HEK293 (cell line): ENCODE measurements around the gene TTLL9.

Source experiments
- CTCF ChIP-seq: fragments of 450-650 bp; formaldehyde crosslinking; IDR thresholded peaks from 2 replicates; pipeline ENCODE4 v1.5.1; 2016; ENCODE audit warnings: missing biosample characterization, missing genetic modification characterization
- KLF16 ChIP-seq: fragments of 450-650 bp; formaldehyde crosslinking; IDR thresholded peaks from 2 replicates; pipeline ENCODE4 v1.5.1; 2017; ENCODE audit warnings: missing biosample characterization, missing genetic modification characterization
- PRDM2 ChIP-seq: fragments of 450-650 bp; formaldehyde crosslinking; IDR thresholded peaks from 2 replicates; pipeline ENCODE4 v1.5.1; 2016; ENCODE audit warnings: missing biosample characterization, missing genetic modification characterization, borderline replicate concordance
- RBAK ChIP-seq: fragments of 450-650 bp; formaldehyde crosslinking; IDR thresholded peaks from 2 replicates; pipeline ENCODE4 v1.5.1; 2016; ENCODE audit warnings: missing biosample characterization, missing genetic modification characterization
- ZNF16 ChIP-seq: fragments of 450-650 bp; formaldehyde crosslinking; IDR thresholded peaks from 2 replicates; pipeline ENCODE4 v1.5.1; 2016; ENCODE audit warnings: low read depth, missing biosample characterization, missing genetic modification characterization
- ZNF473 ChIP-seq: fragments of 450-650 bp; formaldehyde crosslinking; IDR thresholded peaks from 2 replicates; pipeline ENCODE4 v1.5.1; 2017; ENCODE audit warnings: missing biosample characterization, missing genetic modification characterization
- ZNF510 ChIP-seq: fragments of 450-650 bp; formaldehyde crosslinking; IDR thresholded peaks from 2 replicates; pipeline ENCODE4 v1.5.1; 2018; ENCODE audit warnings: mild to moderate bottlenecking, missing genetic modification characterization, missing biosample characterization; ENCODE audit not compliant: insufficient replicate concordance
- ZNF785 ChIP-seq: fragments of 450-650 bp; formaldehyde crosslinking; IDR thresholded peaks from 2 replicates; pipeline ENCODE4 v1.5.1; 2016; ENCODE audit warnings: missing biosample characterization, missing genetic modification characterization
- TF ChIP-seq, protein P1 (sequence below): fragments of 450-650 bp; formaldehyde crosslinking; IDR thresholded peaks from 2 replicates; pipeline ENCODE4 v1.5.1; 2016; ENCODE audit warnings: missing biosample characterization, missing genetic modification characterization
- TF ChIP-seq, protein P2 (sequence below): sonication (generic); formaldehyde crosslinking; IDR thresholded peaks from 2 replicates; pipeline ENCODE4 v1.8.1; 2022; ENCODE audit warnings: mild to moderate bottlenecking, moderate library complexity, missing genetic modification reagents
- TF ChIP-seq, protein P3 (sequence below): fragments of 450-650 bp; IDR thresholded peaks from 2 replicates; pipeline ENCODE4 v1.5.1; 2018; ENCODE audit warnings: missing biosample characterization, missing genetic modification characterization

- TF ChIP-seq RBAK (tag by site-specific recombination) (no peak), PRDM2 (tag by site-specific recombination) (no peak), ZNF473 (tag by site-specific recombination) (no peak), ZNF510 (tag by site-specific recombination) (no peak), KLF16 (tag by site-specific recombination) (no peak), ZNF16 (tag by site-specific recombination) (no peak), CTCF (no peak), ZNF785 (tag by site-specific recombination) (no peak)
- TF ChIP-seq, protein P1, sequence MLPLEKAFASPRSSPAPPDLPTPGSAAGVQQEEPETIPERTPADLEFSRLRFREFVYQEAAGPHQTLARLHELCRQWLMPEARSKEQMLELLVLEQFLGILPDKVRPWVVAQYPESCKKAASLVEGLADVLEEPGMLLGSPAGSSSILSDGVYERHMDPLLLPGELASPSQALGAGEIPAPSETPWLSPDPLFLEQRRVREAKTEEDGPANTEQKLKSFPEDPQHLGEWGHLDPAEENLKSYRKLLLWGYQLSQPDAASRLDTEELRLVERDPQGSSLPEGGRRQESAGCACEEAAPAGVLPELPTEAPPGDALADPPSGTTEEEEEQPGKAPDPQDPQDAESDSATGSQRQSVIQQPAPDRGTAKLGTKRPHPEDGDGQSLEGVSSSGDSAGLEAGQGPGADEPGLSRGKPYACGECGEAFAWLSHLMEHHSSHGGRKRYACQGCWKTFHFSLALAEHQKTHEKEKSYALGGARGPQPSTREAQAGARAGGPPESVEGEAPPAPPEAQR: no peak
- TF ChIP-seq, protein P2, sequence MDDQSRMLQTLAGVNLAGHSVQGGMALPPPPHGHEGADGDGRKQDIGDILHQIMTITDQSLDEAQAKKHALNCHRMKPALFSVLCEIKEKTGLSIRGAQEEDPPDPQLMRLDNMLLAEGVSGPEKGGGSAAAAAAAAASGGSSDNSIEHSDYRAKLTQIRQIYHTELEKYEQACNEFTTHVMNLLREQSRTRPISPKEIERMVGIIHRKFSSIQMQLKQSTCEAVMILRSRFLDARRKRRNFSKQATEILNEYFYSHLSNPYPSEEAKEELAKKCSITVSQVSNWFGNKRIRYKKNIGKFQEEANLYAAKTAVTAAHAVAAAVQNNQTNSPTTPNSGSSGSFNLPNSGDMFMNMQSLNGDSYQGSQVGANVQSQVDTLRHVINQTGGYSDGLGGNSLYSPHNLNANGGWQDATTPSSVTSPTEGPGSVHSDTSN (CRISPR knock-in tag): no peak
- TF ChIP-seq, protein P3, sequence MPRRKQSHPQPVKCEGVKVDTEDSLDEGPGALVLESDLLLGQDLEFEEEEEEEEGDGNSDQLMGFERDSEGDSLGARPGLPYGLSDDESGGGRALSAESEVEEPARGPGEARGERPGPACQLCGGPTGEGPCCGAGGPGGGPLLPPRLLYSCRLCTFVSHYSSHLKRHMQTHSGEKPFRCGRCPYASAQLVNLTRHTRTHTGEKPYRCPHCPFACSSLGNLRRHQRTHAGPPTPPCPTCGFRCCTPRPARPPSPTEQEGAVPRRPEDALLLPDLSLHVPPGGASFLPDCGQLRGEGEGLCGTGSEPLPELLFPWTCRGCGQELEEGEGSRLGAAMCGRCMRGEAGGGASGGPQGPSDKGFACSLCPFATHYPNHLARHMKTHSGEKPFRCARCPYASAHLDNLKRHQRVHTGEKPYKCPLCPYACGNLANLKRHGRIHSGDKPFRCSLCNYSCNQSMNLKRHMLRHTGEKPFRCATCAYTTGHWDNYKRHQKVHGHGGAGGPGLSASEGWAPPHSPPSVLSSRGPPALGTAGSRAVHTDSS (tag by site-specific recombination): no peak
Measured at GRCh38 chr20:31908016-31908415, 37.6 kb downstream of the TTLL9 start.
